Right cardiac atrium (tissue), 5 donors: Measurements from ENCODE around the gene PMFBP1. TPM values are rescaled to one million over a fixed set of nuclear protein-coding genes. Genes with fewer than 3 reads are reported as not detected.
A peak's percentile ranks its signal among the peaks of the same experiment; 100 is the strongest.

ENCODE experiments used
- ATAC-seq, 2 donors: fragments of 200-7000 bp; cut with Tn5 transposase; one replicate each; pipeline versions ENCODE4 v1.8.0 to v1.9.1; 2020; ENCODE audit warnings: moderate library complexity in 2 of 2, mild to moderate bottlenecking in 1 of 2
- DNase-seq, 3 donors: peaks; one replicate each; pipeline ENCODE4 v3.0.0-alpha.2; 2020
- H3K27ac ChIP-seq: one replicate; pipeline ENCODE4 v1.5.1; 2013; ENCODE audit warnings: mild to moderate bottlenecking, low read length, control low read depth, moderate library complexity
- H3K27me3 ChIP-seq: one replicate; pipeline ENCODE4 v1.6.1; 2013; ENCODE audit not compliant: control insufficient read depth, insufficient read depth
- H3K4me1 ChIP-seq: one replicate; pipeline ENCODE4 v1.6.1; 2013; ENCODE audit warnings: low read length; ENCODE audit not compliant: control insufficient read depth, insufficient read depth
- H3K4me3 ChIP-seq: one replicate; pipeline ENCODE4 v1.5.1; 2013; ENCODE audit warnings: low read length, control low read depth
- H3K9me3 ChIP-seq: one replicate; pipeline ENCODE4 v1.6.1; 2013; ENCODE audit warnings: low read length; ENCODE audit not compliant: control insufficient read depth
- WGBS: extraction: QIAGEN DNeasy Blood & Tissue Kit; methylation state at CpG from one replicate; pipeline ENCODE4 v1.1.7; 2013; 5-methylcytosine and 5-hydroxymethylcytosine counted together
- intact Hi-C, 4 donors: fragments of 100-400 bp; cut with DNase I; formaldehyde crosslinking; loops; one replicate each; pipeline versions ENCODE4 v1.11.0 to v1.14.0; 2022 to 2023
- polyA plus RNA-seq: library from polyadenylated mRNA; stranded (reverse); fragments of 200-250 nt; gene quantifications from one replicate; pipeline ENCODE4 v1.2.3, GENCODE V29; 2013
- total RNA-seq, 4 donors: library from RNA; stranded (reverse); fragmentation: NEBNext Ultra II Directional; extraction: Animal tissue kit (Norgen Biotek cat#: 25700); gene quantifications; one replicate each; pipeline ENCODE4 v1.2.1, GENCODE V29; 2021
- donor health status: healthy with polysubstance abuse.
- donor health status: DM: no; HTN: yes; CAD: no.
- donor health status: DM: no; HTN: no; CAD: no.
- donor health status: DM: no; HTN: yes; CAD: no; lungs with severe emphysema.
- donor health status: DM: yes; HTN: yes; CAD: no.

PMFBP1 gene
- total and polyA plus RNA-seq, 5 donors, result 0.38 to 0.51 (median 0.43) TPM; not detected in 1

GRCh38 chr16:72129976-72130656 is 41.8 kb downstream of the PMFBP1 start:
- ATAC-seq, result no peak
- no peaks in the 10 kb centered on the region for H3K9me3 ChIP-seq
- no peaks in the 10 kb centered on the region for H3K4me1 ChIP-seq
- no peak for DNase-seq
- WGBS, result 69% methylated on average over 7 of the region's 7 CpGs
- H3K4me3 ChIP-seq, result no peak overlapping the region
- H3K27ac ChIP-seq, result no peak overlapping the region
- intact Hi-C loops, result loop anchor here in 1 of 4 donors (10.0 kb wide), 1 partner anchor 1755 kb away; no protein-coding TSS in a partner anchor
- H3K27me3 ChIP-seq, result no peaks in the 10 kb centered on the region

GRCh38 chr16:72128701-72129100 is 43.3 kb downstream of the PMFBP1 start:
- H3K27ac ChIP-seq, result no peak overlapping the region
- no peaks in the 10 kb centered on the region for H3K4me1 ChIP-seq
- DNase-seq (no peak), ATAC-seq (no peak)
- H3K27me3 ChIP-seq, result no peaks in the 10 kb centered on the region
- 71% methylated on average over 9 of the region's 9 CpGs for WGBS
- no peak overlapping the region for H3K4me3 ChIP-seq
- intact Hi-C loops, result loop anchor here in 1 of 4 donors (10.0 kb wide), 1 partner anchor 1756 kb away; no protein-coding TSS in a partner anchor
- H3K9me3 ChIP-seq, result no peaks in the 10 kb centered on the region

- 43% methylated on average over 2 of the region's 2 CpGs for WGBS
- DNase-seq (no peak), ATAC-seq (no peak)
- no peaks in the 10 kb centered on the region for H3K27me3 ChIP-seq
- no peak overlapping the region for H3K4me3 ChIP-seq
- intact Hi-C loops, result loop anchor here in 1 of 4 donors (10.0 kb wide), 1 partner anchor 1758 kb away; no protein-coding TSS in a partner anchor
- H3K27ac ChIP-seq, result no peak overlapping the region
- no peaks in the 10 kb centered on the region for H3K9me3 ChIP-seq
- H3K4me1 ChIP-seq, result no peaks in the 10 kb centered on the region
Measured at GRCh38 chr16:72126429-72126765, 45.6 kb downstream of the PMFBP1 start.

- H3K9me3 ChIP-seq, result no peaks in the 10 kb centered on the region
- ATAC-seq (no peak), DNase-seq (no peak)
- 77% methylated on average over 9 of the region's 9 CpGs for WGBS
- no peaks in the 10 kb centered on the region for H3K4me1 ChIP-seq
- H3K4me3 ChIP-seq, result no peak overlapping the region
- H3K27ac ChIP-seq, result no peak overlapping the region
- H3K27me3 ChIP-seq, result no peaks in the 10 kb centered on the region
- intact Hi-C loops, result loop anchor here in 1 of 4 donors (10.0 kb wide), 1 partner anchor 1759 kb away; no protein-coding TSS in a partner anchor
Measured at GRCh38 chr16:72125635-72126428, 46.1 kb downstream of the PMFBP1 start.

GRCh38 chr16:72124761-72125634 is 47.0 kb downstream of the PMFBP1 start:
- Histone ChIP-seq H3K4me1 (no peaks in the 10 kb centered on the region), H3K4me3 (no peak overlapping the region), H3K27ac (no peak overlapping the region), H3K9me3 (no peaks in the 10 kb centered on the region), H3K27me3 (no peaks in the 10 kb centered on the region)
- intact Hi-C loops, result loop anchor here in 1 of 4 donors (10.0 kb wide), 1 partner anchor 1760 kb away; no protein-coding TSS in a partner anchor
- DNase-seq, result peak; percentile 64 to 85 (median 79)
- 29% methylated on average over 13 of the region's 13 CpGs for WGBS
- peak; percentile 76 to 79 for ATAC-seq

GRCh38 chr16:72124148-72124547 is 47.8 kb downstream of the PMFBP1 start:
- Histone ChIP-seq H3K4me3 (no peak overlapping the region), H3K4me1 (no peaks in the 10 kb centered on the region), H3K27ac (no peak overlapping the region), H3K9me3 (no peaks in the 10 kb centered on the region), H3K27me3 (no peaks in the 10 kb centered on the region)
- 97% methylated on average over 3 of the region's 3 CpGs for WGBS
- DNase-seq (no peak), ATAC-seq (no peak)
- intact Hi-C loops, result loop anchor here in 1 of 4 donors (10.0 kb wide), 1 partner anchor 1761 kb away; no protein-coding TSS in a partner anchor

GRCh38 chr16:72123426-72123825 is 48.5 kb downstream of the PMFBP1 start:
- Histone ChIP-seq H3K27me3 (no peaks in the 10 kb centered on the region), H3K27ac (no peak overlapping the region), H3K4me3 (no peak overlapping the region), H3K4me1 (no peaks in the 10 kb centered on the region), H3K9me3 (no peaks in the 10 kb centered on the region)
- intact Hi-C loops, result loop anchor here in 1 of 4 donors (10.0 kb wide), 1 partner anchor 1761 kb away; no protein-coding TSS in a partner anchor
- WGBS, result 73% methylated on average over 8 of the region's 8 CpGs
- ATAC-seq (no peak), DNase-seq (no peak)

GRCh38 chr16:72122916-72123315 is 49.0 kb downstream of the PMFBP1 start:
- no peak for DNase-seq
- H3K9me3 ChIP-seq, result no peaks in the 10 kb centered on the region
- WGBS, result 86% methylated on average over 11 of the region's 11 CpGs
- H3K4me1 ChIP-seq, result no peaks in the 10 kb centered on the region
- no peak overlapping the region for H3K27ac ChIP-seq
- H3K27me3 ChIP-seq, result no peaks in the 10 kb centered on the region
- no peak for ATAC-seq
- H3K4me3 ChIP-seq, result no peak overlapping the region
- intact Hi-C loops, result loop anchor here in 1 of 4 donors (10.0 kb wide), 1 partner anchor 1762 kb away; no protein-coding TSS in a partner anchor

GRCh38 chr16:72122308-72122707 is 49.6 kb downstream of the PMFBP1 start:
- intact Hi-C loops, result loop anchor here in 1 of 4 donors (10.0 kb wide), 1 partner anchor 1762 kb away; no protein-coding TSS in a partner anchor
- DNase-seq (no peak), ATAC-seq (no peak)
- H3K4me3 ChIP-seq, result no peak overlapping the region
- no peaks in the 10 kb centered on the region for H3K4me1 ChIP-seq
- H3K27ac ChIP-seq, result no peak overlapping the region
- H3K9me3 ChIP-seq, result no peaks in the 10 kb centered on the region
- H3K27me3 ChIP-seq, result no peaks in the 10 kb centered on the region
- 95% methylated on average over 2 of the region's 2 CpGs for WGBS

- no peak overlapping the region for H3K27ac ChIP-seq
- no peaks in the 10 kb centered on the region for H3K4me1 ChIP-seq
- WGBS, result 84% methylated on average over 5 of the region's 5 CpGs
- intact Hi-C loops, result loop anchor here in 1 of 4 donors (10.0 kb wide), 1 partner anchor 1765 kb away; no protein-coding TSS in a partner anchor
- ATAC-seq, result no peak
- no peaks in the 10 kb centered on the region for H3K9me3 ChIP-seq
- no peak overlapping the region for H3K4me3 ChIP-seq
- no peaks in the 10 kb centered on the region for H3K27me3 ChIP-seq
- DNase-seq, result no peak
Measured at GRCh38 chr16:72120026-72120425, 51.9 kb downstream of the PMFBP1 start.
